Prostate gland (tissue), 2 donors: ENCODE measurements around the gene AADACL4. TPM values are rescaled to one million over a fixed set of nuclear protein-coding genes. Genes with fewer than 3 reads are reported as not detected.

Source experiments
- DNase-seq: peaks from one replicate; pipeline ENCODE4 v3.0.0-alpha.2; 2019; ENCODE audit warnings: low spot score
- H3K27ac ChIP-seq, 2 donors: fragments of 200-600 bp; sonication (generic); 2 replicates each; pipeline ENCODE4 v1.5.1; 2017 to 2019
- H3K27me3 ChIP-seq: fragments of 200-600 bp; sonication (generic); replicated peaks from 2 replicates; pipeline ENCODE4 v1.5.1; 2019; ENCODE audit not compliant: insufficient read depth
- H3K36me3 ChIP-seq, 2 donors: fragments of 200-600 bp; sonication (generic); 1 replicate in 1 of 2; 2 replicates in 1 of 2; pipeline versions ENCODE4 v1.5.1 to v1.8.1; 2017 to 2019
- H3K4me1 ChIP-seq: fragments of 200-600 bp; sonication (generic); replicated peaks from 2 replicates; pipeline ENCODE4 v1.5.1; 2019
- H3K4me3 ChIP-seq, 2 donors: fragments of 200-600 bp; sonication (generic); 2 replicates each; pipeline ENCODE4 v1.5.1; 2017 to 2019
- H3K9me3 ChIP-seq: fragments of 200-600 bp; sonication (generic); 2 replicates; pipeline ENCODE4 v1.5.1; 2017
- POLR2A ChIP-seq: fragments of 450-650 bp; IDR thresholded peaks from one replicate; pipeline ENCODE4 v1.6.1; 2016; ENCODE audit warnings: antibody characterized with exemption, mild to moderate bottlenecking
- POLR2AphosphoS5 ChIP-seq: sonication (generic); formaldehyde crosslinking; IDR thresholded peaks from one replicate; pipeline ENCODE4 v1.6.1; 2017; ENCODE audit warnings: antibody characterized with exemption
- WGBS: methylation state at CpG from one replicate; pipeline ENCODE4 v1.1.5; 2018; 5-methylcytosine and 5-hydroxymethylcytosine counted together
- intact Hi-C: fragments of 100-400 bp; cut with DNase I; formaldehyde crosslinking; loops from one replicate; pipeline ENCODE4 v1.14.2; 2022
- total RNA-seq, 2 donors: library from RNA; depleted of rRNA; stranded (reverse); fragments of >200 nt; gene quantifications; one replicate each; pipeline ENCODE4 v1.1.0, GENCODE V29; 2016
- TF ChIP-seq, protein P1 (sequence below), 4 experiments: fragments of 200-600 bp in 2 of 4; fragments of 450-650 bp in 2 of 4; sonication (generic) in 2 of 4; IDR thresholded peaks; 1 replicate in 3 of 4; 2 replicates in 1 of 4; pipeline ENCODE4 v1.5.1; 2016 to 2019; ENCODE audit warnings: antibody characterized with exemption in 4 of 4, mild to moderate bottlenecking in 2 of 4, moderate library complexity in 2 of 4

Gene AADACL4
- total RNA-seq, 2 donors from 2014 or later = not detected

DNA sequence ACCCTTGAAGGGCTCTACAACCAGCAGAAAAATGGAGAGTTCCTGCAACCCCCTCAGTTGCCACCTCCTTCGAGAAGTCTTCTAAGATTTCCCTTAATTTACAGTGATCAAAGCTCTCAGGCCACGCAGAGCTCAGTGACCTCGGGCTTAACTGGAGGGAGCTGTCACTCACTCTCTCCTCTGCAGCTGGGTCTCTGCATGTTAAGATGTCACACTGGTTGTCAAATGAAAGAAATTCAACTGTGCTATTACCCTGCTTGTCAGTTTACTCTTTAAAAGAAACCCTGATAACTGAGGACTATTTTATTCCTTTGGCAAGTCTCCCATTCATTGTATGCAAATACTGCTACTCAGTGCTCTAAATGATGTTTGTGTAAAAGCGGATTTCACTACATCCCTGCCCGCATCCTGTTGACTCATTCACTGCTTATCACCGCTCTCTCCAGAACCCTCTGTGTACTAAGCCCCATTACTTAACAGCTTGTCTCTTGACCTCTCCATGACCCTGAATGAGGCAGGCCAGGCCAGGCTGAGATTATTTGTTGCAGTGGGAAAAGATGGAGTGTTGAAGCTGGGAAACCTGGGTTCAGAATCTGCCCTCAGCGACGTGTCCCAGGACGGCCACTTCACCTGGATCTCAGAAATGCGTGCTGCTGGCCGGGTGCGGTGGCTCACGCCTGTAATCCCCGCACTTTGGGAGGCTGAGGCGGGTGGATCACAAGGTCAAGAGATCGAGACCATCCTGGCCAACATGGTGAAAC, 39.6 kb upstream of the AADACL4 start:
- intact Hi-C loops = loop anchor here (5.0 kb wide), 1 partner anchor 197 kb away; no protein-coding TSS in a partner anchor
- H3K4me1 ChIP-seq = peaks cover 37% of the 10 kb centered on the region
- 47% methylated on average over 16 of the region's 16 CpGs for WGBS
- H3K27me3 ChIP-seq = no peaks in the 10 kb centered on the region
- DNase-seq = no peak
- no peak for TF ChIP-seq POLR2A
- TF ChIP-seq, protein P1, sequence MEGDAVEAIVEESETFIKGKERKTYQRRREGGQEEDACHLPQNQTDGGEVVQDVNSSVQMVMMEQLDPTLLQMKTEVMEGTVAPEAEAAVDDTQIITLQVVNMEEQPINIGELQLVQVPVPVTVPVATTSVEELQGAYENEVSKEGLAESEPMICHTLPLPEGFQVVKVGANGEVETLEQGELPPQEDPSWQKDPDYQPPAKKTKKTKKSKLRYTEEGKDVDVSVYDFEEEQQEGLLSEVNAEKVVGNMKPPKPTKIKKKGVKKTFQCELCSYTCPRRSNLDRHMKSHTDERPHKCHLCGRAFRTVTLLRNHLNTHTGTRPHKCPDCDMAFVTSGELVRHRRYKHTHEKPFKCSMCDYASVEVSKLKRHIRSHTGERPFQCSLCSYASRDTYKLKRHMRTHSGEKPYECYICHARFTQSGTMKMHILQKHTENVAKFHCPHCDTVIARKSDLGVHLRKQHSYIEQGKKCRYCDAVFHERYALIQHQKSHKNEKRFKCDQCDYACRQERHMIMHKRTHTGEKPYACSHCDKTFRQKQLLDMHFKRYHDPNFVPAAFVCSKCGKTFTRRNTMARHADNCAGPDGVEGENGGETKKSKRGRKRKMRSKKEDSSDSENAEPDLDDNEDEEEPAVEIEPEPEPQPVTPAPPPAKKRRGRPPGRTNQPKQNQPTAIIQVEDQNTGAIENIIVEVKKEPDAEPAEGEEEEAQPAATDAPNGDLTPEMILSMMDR (IDR thresholded peaks at IDR 0.05) = no peak
- TF ChIP-seq POLR2AphosphoS5 = peak; percentile 72
- H3K9me3 ChIP-seq = no peaks in the 10 kb centered on the region
- H3K27ac ChIP-seq = peak overlapping the region; percentile 0 to 90
- no peaks in the 10 kb centered on the region for H3K36me3 ChIP-seq
- no peak overlapping the region for H3K4me3 ChIP-seq

- Histone ChIP-seq H3K27me3 (no peaks in the 10 kb centered on the region), H3K27ac (peak overlapping the region in 1 of 2 donors; percentile 0)
- intact Hi-C loops = loop anchor here (5.0 kb wide), 1 partner anchor 198 kb away; no protein-coding TSS in a partner anchor
These were observed 38.9 kb upstream of the AADACL4 start for GRCh38 chr1:12604986-12605385.

DNA sequence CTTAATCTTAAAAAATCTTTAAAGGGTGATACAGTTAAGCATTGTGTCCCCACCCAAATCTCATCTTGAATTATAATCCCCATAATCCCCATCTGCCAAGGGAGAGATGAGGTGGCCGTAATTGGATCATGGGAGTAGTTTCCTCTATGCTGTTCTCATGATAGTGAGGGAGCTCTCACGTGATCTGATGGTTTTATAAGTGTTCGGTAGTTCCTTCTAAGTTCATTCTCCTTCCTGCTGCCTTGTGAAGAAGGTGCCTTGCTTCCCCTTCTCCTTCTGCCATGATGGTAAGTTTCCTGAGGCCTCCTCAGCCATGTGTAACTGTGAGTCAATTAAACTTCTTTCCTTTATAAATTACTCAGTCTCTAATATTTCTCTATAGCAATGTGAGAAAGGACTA, 36.6 kb upstream of the AADACL4 start:
- H3K36me3 ChIP-seq = no peaks in the 10 kb centered on the region
- 66% methylated on average over 3 of the region's 3 CpGs for WGBS

More at GRCh38 chr1:12604986-12605385, 38.9 kb upstream of the AADACL4 start:
- H3K4me3 ChIP-seq = no peak overlapping the region
- 73% methylated on average over 9 of the region's 9 CpGs for WGBS
- H3K36me3 ChIP-seq = no peaks in the 10 kb centered on the region
- TF ChIP-seq POLR2A = no peak
- no peak for TF ChIP-seq POLR2AphosphoS5
- TF ChIP-seq, protein P1 (IDR thresholded peaks at IDR 0.05) = no peak
- no peaks in the 10 kb centered on the region for H3K9me3 ChIP-seq
- no peak for DNase-seq
- peaks cover 32% of the 10 kb centered on the region for H3K4me1 ChIP-seq

DNA sequence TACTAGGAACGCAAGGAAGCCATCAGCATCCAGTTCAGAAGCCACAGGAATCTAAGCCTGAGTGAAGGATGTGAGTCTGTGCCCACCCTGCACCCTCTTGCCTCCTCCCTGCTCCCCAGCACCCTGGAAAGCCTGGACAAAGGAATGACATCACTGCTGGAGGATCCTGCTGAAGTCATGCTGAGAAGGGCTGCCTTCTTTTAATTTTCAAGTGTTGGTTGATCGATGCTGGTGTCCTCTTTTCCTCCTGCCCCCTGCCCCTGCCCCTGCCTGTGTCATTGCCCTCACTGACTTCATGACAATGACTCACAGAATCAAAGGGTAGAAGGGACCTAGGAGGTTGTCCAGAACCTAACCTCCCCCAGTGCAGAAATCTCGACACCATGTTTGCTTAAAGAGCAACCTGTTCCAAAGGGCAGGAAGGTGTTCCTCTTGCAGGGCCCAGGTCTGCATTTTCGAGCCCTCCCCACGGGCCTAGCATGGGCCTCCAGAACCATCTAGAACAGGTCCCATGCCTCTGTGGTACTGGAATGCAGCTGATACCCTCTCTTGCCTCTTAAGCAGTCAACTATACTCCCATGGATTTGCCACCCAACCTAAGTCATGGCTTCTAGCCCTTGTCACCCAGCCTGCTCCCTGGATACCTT, 35.5 kb upstream of the AADACL4 start:
- Histone ChIP-seq H3K27ac (no peak overlapping the region), H3K4me3 (no peak overlapping the region), H3K27me3 (no peaks in the 10 kb centered on the region), H3K36me3 (no peaks in the 10 kb centered on the region), H3K4me1 (peaks cover 2% of the 10 kb centered on the region), H3K9me3 (no peaks in the 10 kb centered on the region)
- no peak for DNase-seq
- intact Hi-C loops = no loop called here
- WGBS = 77% methylated on average over 5 of the region's 5 CpGs
- TF ChIP-seq, protein P1 (IDR thresholded peaks at IDR 0.05) = no peak
- TF ChIP-seq POLR2A (no peak), POLR2AphosphoS5 (no peak)

More for the DNA sequence above, 36.6 kb upstream of the AADACL4 start:
- intact Hi-C loops = no loop called here
- Histone ChIP-seq H3K4me1 (peaks cover 12% of the 10 kb centered on the region), H3K27me3 (no peaks in the 10 kb centered on the region), H3K27ac (no peak overlapping the region), H3K4me3 (no peak overlapping the region), H3K9me3 (no peaks in the 10 kb centered on the region)
- DNase-seq = no peak
- TF ChIP-seq, protein P1 (IDR thresholded peaks at IDR 0.05) = no peak
- TF ChIP-seq POLR2A = no peak
- no peak for TF ChIP-seq POLR2AphosphoS5
